Measurements from ENCODE around the gene FXYD3.

DNA sequence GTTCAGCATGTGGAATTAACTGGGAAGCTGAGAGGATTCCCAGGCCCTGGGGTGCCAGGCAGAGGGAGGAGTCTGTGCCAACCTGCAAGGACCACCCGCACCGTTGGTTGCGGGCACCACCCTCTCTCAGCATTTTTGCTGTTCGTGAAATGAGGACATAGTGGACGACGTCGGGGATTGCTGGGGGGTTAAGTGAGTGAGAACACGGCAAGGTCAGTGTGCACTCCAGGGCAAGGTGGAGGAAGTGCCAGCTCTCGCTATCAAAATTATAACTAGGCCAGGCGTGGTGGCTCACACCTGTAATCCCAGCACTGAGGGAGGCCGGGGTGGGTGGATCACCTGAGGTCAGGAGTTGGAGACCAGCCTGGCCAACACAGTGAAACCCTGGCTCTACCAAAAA lies 2.2 kb downstream of the FXYD3 start:
- TF ChIP-seq, protein P1, sequence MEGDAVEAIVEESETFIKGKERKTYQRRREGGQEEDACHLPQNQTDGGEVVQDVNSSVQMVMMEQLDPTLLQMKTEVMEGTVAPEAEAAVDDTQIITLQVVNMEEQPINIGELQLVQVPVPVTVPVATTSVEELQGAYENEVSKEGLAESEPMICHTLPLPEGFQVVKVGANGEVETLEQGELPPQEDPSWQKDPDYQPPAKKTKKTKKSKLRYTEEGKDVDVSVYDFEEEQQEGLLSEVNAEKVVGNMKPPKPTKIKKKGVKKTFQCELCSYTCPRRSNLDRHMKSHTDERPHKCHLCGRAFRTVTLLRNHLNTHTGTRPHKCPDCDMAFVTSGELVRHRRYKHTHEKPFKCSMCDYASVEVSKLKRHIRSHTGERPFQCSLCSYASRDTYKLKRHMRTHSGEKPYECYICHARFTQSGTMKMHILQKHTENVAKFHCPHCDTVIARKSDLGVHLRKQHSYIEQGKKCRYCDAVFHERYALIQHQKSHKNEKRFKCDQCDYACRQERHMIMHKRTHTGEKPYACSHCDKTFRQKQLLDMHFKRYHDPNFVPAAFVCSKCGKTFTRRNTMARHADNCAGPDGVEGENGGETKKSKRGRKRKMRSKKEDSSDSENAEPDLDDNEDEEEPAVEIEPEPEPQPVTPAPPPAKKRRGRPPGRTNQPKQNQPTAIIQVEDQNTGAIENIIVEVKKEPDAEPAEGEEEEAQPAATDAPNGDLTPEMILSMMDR (IDR thresholded peaks at IDR 0.05), result no peak
- TF ChIP-seq POLR2A (IDR thresholded peaks at IDR 0.05), result no peak

Measured in right lobe of liver (tissue), 4 donors.